CD4-positive, alpha-beta T cell treated with Interleukin-17A for 4 hours (primary cell): Measurements from ENCODE around the gene PGM3.
"Not testable (repeated sequence)": the region's sequence is repeated elsewhere in the genome, so short reads cannot be mapped to it uniquely, and the experiment has no call there.

Experiments used
- DNase-seq: peaks from one replicate; pipeline ENCODE4 v3.0.0-alpha.2; 2020; ENCODE audit warnings: mixed read lengths

PGM3 gene, protein sequence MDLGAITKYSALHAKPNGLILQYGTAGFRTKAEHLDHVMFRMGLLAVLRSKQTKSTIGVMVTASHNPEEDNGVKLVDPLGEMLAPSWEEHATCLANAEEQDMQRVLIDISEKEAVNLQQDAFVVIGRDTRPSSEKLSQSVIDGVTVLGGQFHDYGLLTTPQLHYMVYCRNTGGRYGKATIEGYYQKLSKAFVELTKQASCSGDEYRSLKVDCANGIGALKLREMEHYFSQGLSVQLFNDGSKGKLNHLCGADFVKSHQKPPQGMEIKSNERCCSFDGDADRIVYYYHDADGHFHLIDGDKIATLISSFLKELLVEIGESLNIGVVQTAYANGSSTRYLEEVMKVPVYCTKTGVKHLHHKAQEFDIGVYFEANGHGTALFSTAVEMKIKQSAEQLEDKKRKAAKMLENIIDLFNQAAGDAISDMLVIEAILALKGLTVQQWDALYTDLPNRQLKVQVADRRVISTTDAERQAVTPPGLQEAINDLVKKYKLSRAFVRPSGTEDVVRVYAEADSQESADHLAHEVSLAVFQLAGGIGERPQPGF

GRCh38 chr6:83192871-83193746 is at the start of gene PGM3, which contains the start of gene RWDD2A:
PGM3 (minus strand) TSS chr6:83193265; CDS start chr6:83191012, 2,253 bp downstream.
RWDD2A (plus strand) TSS chr6:83193357; CDS start chr6:83194452, 1,095 bp downstream.
- DNase-seq: peak; percentile 92

GRCh38 chr6:83231146-83231545 is 38.1 kb upstream of the PGM3 start:
- DNase-seq: no peak

DNA sequence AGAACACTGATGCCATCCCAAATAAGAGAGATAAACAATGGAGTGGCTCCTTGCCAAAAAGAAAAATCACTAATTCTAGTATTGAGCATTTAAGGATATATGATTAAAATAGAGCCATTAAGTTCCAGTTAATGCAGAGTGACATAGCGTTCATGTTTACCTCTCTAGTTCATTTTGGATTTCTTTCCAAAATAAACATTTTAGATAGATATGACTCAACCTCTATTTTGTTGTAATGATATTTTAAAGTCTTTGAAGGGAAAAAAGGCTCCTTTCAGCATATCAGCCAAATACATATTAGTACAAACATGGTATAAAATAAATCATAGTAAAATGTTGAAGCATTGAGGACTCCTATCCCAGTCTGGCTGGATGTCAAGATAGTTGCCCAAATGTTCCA is 33.5 kb upstream of the PGM3 start:
- no peak for DNase-seq

- DNase-seq: no peak
Observed at GRCh38 chr6:83221889-83222479, 28.9 kb upstream of the PGM3 start.

DNA sequence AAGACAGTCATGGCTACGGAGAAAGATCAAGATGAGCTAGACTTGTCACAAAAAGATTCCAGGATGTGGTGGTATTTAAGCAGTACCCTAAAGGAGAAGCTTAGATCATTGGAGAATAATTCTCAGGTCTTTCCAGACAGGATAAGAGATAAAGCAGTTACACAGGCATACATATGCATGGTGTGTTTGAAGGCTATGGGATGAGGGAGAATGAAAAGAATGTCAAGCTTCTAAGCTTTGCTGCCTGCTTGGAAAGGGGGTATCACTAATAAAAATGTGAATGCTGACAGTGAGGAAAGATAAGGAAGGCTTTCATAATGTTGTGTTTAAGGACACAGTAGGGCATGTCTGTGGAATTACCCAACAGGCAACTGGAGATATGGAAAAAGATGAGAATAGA is 28.2 kb upstream of the PGM3 start:
- no peak for DNase-seq

- DNase-seq: no peak
Observed at GRCh38 chr6:83220121-83220520, 27.1 kb upstream of the PGM3 start.

DNA sequence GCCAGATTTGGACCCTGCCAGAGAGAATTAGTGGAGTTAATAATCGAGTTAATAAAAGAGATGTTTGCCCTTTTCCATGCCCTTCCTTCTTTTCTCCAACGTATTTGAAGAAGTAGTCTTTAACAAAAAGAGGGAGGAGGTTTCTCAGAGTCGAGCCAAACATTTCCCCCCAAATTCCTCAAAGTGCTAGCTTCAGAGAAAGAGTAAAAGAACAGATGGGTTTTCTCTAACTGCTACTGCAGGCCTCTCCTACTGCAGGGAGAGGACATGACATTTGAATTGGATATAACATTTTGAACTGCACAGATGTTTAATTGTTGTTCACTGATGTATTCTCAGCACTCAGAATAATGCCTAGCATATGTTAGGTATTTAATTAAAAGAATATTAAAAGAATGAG is 25.6 kb upstream of the PGM3 start:
- no peak for DNase-seq

GRCh38 chr6:83216806-83217205 is 23.7 kb upstream of the PGM3 start:
- no peak for DNase-seq

GRCh38 chr6:83215131-83216047 is 22.3 kb upstream of the PGM3 start:
- peak; percentile 63 for DNase-seq

DNA sequence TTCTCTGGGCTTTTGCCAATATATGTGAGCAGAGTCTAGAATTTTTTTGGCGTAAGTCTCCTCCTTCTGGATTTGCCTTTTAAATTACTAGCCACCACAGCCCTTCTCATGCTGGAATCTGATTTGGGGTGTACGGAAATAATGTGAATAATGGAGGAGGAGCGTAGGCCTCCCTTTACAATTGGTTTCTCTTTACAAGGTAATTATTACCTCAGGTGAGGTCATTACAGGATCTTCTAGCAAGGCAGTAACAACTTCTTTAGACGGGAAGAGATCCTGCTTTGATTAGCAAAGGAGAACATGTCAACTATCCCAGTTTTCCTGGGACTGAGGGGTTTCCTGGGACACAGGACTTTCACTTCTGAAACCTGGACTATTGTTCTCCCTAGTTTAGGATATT is 9.0 kb upstream of the PGM3 start:
- no peak for DNase-seq

DNA sequence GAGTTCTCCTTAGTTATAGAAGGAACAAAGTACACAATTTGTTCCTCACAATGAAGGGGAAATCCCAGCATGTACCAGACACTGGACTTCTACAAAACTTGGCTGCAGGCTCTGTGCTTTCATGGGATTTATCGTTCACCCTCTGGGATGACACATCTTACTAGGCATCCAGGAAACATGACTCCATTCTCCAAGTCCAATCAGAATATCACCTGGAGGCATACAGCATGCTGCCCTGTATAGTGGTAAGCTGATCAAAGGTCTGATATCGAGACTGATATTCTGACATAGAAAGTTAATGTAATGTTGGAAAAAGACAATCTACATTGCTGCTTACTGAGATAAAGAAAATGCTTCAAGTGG is 6.8 kb upstream of the PGM3 start:
- no peak for DNase-seq

DNA sequence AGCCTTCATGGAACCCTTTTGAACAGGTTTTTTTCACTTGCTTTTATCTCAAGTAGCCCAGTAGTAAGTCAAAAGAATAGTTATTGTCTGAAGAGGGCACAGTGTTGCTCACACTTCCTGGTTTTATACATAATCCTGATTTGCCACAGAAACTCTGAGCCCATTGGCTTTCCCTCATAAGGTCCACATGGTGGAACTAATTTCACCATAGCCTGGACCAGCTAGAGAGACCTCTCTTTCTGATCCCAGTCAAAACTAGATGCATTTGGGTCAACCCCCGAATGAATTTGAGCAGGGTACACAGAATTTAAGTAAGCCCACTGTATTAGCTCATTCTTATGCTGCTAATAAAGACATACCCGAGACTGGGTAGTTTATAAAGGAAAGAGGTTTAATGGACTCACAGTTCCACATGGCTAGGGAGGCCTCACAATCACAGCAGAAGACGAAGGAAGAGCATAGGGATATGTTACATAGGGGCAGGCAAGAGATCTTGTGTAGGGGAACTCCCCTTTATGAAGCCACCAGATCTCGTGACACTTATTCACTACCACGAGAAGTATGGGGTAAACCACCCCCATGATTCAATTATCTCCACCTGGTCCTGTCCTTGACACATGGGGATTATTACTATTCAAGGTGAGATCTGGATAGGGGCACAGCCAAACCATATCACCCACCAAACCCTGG is 6.3 kb upstream of the PGM3 start:
- no peak for DNase-seq

- DNase-seq: no peak
Observed at GRCh38 chr6:83198486-83199172, 5.6 kb upstream of the PGM3 start.

DNA sequence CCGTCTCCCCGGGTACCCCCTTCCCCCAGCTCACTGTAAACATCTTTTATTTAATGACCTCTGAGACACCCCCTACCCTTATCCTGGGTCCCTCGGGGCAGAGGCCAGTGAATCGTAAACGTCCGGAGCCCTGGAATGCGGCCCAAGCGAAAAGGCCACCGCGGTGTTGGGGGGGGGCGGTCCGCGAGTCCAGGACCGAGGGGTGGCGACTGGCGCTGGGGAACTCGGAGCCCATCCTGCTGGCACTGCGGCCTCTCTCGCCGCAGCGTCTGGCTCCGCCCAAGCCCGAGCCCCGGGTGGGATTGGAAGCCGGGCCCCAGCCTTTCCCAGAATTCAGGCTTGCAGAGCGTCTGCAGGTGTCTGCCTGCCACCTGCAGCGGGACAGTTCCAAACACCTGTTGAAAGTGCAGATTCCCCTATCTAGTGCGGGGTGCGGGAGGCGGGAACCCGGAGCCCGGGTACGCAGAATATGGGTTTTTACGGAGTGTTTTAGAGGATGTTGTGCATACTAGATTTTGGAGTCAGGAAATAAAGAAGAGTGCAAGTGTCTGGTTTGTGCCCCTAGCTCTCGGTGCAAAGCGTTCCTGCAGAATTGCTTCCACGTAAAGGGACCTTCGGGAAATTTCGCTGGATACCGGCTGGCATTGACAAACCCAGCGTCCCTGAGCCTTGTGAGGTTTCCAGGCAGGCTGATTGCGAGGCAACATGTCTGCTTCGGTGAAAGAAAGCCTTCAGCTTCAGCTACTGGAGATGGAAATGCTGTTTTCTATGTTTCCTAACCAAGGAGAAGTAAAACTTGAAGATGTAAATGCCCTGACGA is 892 bp upstream of the PGM3 start:
- peak; percentile 29 for DNase-seq

GRCh38 chr6:83192456-83192855 is 609 bp downstream of the PGM3 start:
- DNase-seq: no peak

GRCh38 chr6:83191974-83192373 is 1.1 kb downstream of the PGM3 start:
- not testable (repeated sequence) for DNase-seq

- no peak for DNase-seq
Observed at GRCh38 chr6:83190626-83191025, 2.4 kb downstream of the PGM3 start.

- no peak for DNase-seq
Observed at GRCh38 chr6:83188501-83188900, 4.6 kb downstream of the PGM3 start.

GRCh38 chr6:83185096-83185495 is 8.0 kb downstream of the PGM3 start:
- no peak for DNase-seq
